Hematopoietic multipotent progenitor cell treated with erythropoietin and hydrocortisone succinate and interleukin-3 and kit ligand, for 17 days (in vitro differentiated cells): ENCODE measurements around the gene ZNF280C.

Source experiments
- DNase-seq: peaks from one replicate; pipeline ENCODE4 v3.0.0-alpha.2; 2015; ENCODE audit warnings: low spot score

Gene ZNF280C

GRCh38 chrX:130174937-130175336 lies 93.8 kb downstream of the ZNF280C start:
- DNase-seq, result no peak

GRCh38 chrX:130174045-130174704 lies 94.5 kb downstream of the ZNF280C start:
- DNase-seq, result peak; percentile 29

GRCh38 chrX:130173190-130173895 lies 95.4 kb downstream of the ZNF280C start:
- DNase-seq, result no peak

GRCh38 chrX:130172127-130172845 lies 96.4 kb downstream of the ZNF280C start:
- DNase-seq, result no peak

GRCh38 chrX:130171446-130172126 lies 97.1 kb downstream of the ZNF280C start, which contains the start of gene RAB33A:
Gene RAB33A (plus strand): TSS chrX:130171962. CDS start chrX:130172063, 101 bp downstream.
- DNase-seq, result no peak

- no peak for DNase-seq
Measured at GRCh38 chrX:130170752-130171445, 97.8 kb downstream of the ZNF280C start.

- no peak for DNase-seq
Measured at GRCh38 chrX:130167040-130167439, 101.7 kb downstream of the ZNF280C start.

- DNase-seq, result no peak
Measured at GRCh38 chrX:130166503-130166777, 102.3 kb downstream of the ZNF280C start.

- peak; percentile 91 for DNase-seq
Measured at GRCh38 chrX:130165703-130166502, 102.8 kb downstream of the ZNF280C start, which contains the start of gene AIFM1. Gene AIFM1 (minus strand): TSS chrX:130165841. CDS start chrX:130165656, 185 bp downstream.

GRCh38 chrX:130165181-130165702 lies 103.5 kb downstream of the ZNF280C start:
- no peak for DNase-seq

GRCh38 chrX:130163398-130163797 lies 105.3 kb downstream of the ZNF280C start:
- no peak for DNase-seq

GRCh38 chrX:130162094-130162735 lies 106.5 kb downstream of the ZNF280C start:
- no peak for DNase-seq

GRCh38 chrX:130159776-130160175 lies 108.9 kb downstream of the ZNF280C start:
- no peak for DNase-seq

GRCh38 chrX:130158311-130158710 lies 110.4 kb downstream of the ZNF280C start:
- no peak for DNase-seq

GRCh38 chrX:130155564-130155963 lies 113.1 kb downstream of the ZNF280C start:
- no peak for DNase-seq
